NCI-H446 (cell line): ENCODE measurements around the gene NEK3.
A peak's percentile ranks its signal among the peaks of the same experiment; 100 is the strongest.
"Not testable (repeated sequence)": the region's sequence is repeated elsewhere in the genome, so short reads cannot be mapped to it uniquely, and the experiment has no call there.

ENCODE experiments used
- DNase-seq, 2 experiments: peaks; one replicate each; lab custom pipeline; 2025; lab: John Stamatoyannopoulos, UW

The NEK3 gene

GRCh38 chr13:52170828-52171391 lies 11.5 kb upstream of the NEK3 start:
- not testable (repeated sequence) for DNase-seq

- no peak for DNase-seq
Measured at GRCh38 chr13:52169839-52170238, 10.4 kb upstream of the NEK3 start.

GRCh38 chr13:52165411-52165810 lies 6.0 kb upstream of the NEK3 start:
- DNase-seq, result no peak

GRCh38 chr13:52164989-52165388 lies 5.6 kb upstream of the NEK3 start:
- DNase-seq, result no peak

GRCh38 chr13:52163878-52164277 lies 4.5 kb upstream of the NEK3 start:
- not testable (repeated sequence) for DNase-seq

- no peak for DNase-seq
Measured at GRCh38 chr13:52162279-52163101, 3.1 kb upstream of the NEK3 start.

- no peak for DNase-seq
Measured at GRCh38 chr13:52161181-52161646, 1.8 kb upstream of the NEK3 start.

- no peak for DNase-seq
Measured at GRCh38 chr13:52160506-52160905, 1.1 kb upstream of the NEK3 start.

GRCh38 chr13:52160053-52160452 lies 656 bp upstream of the NEK3 start:
- DNase-seq, result no peak

GRCh38 chr13:52158629-52159158 lies 703 bp downstream of the NEK3 start:
- DNase-seq, result no peak

- DNase-seq, result no peak
Measured at GRCh38 chr13:52156724-52157261, 2.6 kb downstream of the NEK3 start.

GRCh38 chr13:52155177-52155576 lies 4.2 kb downstream of the NEK3 start:
- no peak for DNase-seq

GRCh38 chr13:52147225-52147624 lies 12.2 kb downstream of the NEK3 start:
- DNase-seq, result no peak

- no peak for DNase-seq
Measured at GRCh38 chr13:52141299-52141698, 18.1 kb downstream of the NEK3 start.

GRCh38 chr13:52137489-52137888 lies 21.9 kb downstream of the NEK3 start:
- no peak for DNase-seq

- no peak for DNase-seq
Measured at GRCh38 chr13:52136763-52137162, 22.6 kb downstream of the NEK3 start.

GRCh38 chr13:52130641-52131040 lies 28.8 kb downstream of the NEK3 start:
- DNase-seq, result no peak

GRCh38 chr13:52128714-52129700 lies 30.4 kb downstream of the NEK3 start, which contains the start of gene NEK5:
NEK5 (minus strand) TSS chr13:52129073; CDS start chr13:52127482, 1,591 bp downstream.
- DNase-seq, result peak; percentile 1 to 25

- DNase-seq, result peak; percentile 5 to 45
Measured at GRCh38 chr13:52127783-52128702, 31.4 kb downstream of the NEK3 start.

- DNase-seq, result no peak
Measured at GRCh38 chr13:52127378-52127777, 32.0 kb downstream of the NEK3 start.

GRCh38 chr13:52125547-52125946 lies 33.9 kb downstream of the NEK3 start:
- DNase-seq, result no peak
